Bone marrow (tissue), 2 donors: ENCODE data around the gene IPO9.
"Not testable (repeated sequence)": the region's sequence is repeated elsewhere in the genome, so short reads cannot be mapped to it uniquely, and the experiment has no call there.

Experiments used
- DNase-seq, 2 donors: peaks; one replicate each; lab custom pipeline; 2025; lab: John Stamatoyannopoulos, UW

Gene IPO9

DNA sequence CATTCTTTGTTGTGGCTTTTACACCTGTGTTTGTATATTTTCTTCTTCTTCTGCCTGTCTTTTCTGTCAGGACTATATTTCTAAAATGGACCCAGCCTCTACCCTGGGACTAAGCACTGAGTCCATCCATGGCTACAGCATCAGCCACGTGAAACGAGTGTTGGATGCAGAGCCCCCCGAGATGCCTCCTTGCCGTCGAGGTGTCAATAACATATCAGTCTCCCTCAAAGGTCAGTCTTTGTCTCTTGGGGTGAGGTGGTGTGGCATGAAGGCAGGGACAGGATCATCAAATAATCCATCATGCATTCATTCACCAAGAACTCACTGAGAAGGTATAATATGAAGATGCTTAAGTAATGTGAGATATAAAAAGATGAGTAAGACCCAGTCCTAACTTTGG, 19.1 kb upstream of the IPO9 start:
- no peak for DNase-seq

DNA sequence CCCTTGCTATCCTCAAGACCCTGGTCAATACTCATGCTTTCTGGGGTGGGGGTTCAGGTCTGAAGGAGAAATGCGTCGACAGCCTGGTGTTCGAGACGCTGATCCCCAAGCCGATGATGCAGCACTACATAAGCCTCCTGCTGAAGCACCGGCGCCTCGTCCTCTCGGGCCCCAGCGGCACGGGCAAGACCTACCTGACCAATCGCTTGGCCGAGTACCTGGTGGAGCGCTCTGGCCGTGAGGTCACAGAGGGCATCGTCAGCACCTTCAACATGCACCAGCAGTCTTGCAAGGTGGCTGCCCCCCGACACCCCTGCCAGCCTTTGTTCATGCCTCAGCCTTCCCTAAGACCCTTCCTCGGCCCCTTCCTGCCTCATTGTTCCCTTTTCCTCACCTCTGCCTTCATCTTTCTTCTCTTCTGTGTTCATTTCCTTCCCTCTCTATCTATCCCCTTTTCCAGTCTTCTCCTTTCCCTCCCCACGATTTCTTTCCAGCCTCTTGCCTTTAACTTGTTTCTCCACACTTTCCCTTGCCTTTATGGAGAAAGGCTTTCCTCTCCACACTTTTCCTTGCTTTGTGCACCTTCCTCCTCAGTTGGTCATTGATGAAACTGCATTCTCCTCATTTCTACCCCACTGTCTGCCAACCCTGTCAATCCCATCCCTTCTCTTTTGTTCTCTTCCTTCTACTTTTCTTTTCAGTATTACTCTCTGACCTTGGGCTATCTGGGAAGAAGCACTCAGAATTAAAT, 18.3 kb upstream of the IPO9 start:
- no peak for DNase-seq

GRCh38 chr1:201813226-201813625, 15.7 kb upstream of the IPO9 start:
- DNase-seq, result no peak

GRCh38 chr1:201816309-201816854, 12.6 kb upstream of the IPO9 start:
- no peak for DNase-seq

DNA sequence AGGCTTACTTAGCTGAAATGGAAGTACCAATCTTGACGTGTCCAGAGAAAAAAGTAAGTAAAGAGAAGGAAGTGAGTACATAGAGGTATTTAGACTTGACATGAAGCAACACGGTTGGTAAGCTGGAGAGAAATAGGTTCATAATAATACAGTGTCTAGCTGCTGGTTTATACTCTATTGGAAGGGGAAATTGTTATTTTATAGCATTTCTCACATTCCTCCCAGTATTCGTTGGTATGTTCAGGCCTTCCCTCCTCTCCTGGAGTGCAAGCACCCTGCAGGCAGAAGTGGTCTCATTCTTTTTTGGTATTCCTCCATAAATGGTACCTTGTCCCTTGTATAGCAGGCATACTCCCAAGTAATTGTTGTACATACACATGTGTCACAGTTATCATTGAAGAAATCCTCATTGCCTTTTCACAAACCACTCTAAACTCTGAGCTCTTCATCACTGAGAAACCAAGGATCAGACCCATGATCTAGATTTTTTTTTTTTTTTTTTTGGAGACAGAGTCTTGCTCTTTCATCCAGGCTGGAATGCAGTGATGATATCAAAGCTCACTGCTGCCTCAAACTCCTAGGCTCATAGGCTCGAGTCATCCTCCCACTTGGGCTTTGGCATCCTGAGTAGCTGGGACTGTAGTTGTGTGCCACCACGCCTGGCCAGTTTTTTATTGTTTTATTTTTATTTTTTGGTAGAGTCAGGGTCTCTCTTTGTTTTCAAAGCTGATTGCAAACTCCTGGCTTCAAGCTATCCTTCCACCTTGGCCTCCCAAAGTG, 9.8 kb upstream of the IPO9 start:
- DNase-seq, result no peak

GRCh38 chr1:201820413-201820812, 8.5 kb upstream of the IPO9 start:
- no peak for DNase-seq

DNA sequence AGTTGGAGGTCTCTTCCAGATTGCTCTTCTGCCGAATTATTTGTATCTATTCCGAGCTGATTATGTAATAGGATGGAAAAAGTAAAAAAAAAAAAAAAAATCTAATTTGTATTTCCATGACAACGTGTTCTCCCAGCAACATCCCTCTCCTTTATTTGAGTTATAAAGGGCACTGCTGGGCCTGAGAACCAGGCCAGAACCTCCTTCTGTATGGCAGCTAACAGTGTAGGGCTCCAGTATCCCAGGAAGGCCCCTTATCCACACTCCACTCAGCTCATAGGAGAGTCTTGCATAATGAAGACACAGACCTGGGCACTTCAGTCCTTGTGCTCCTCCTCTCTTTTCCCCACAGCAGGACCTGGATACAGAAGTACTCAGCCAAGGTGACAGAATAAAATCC, 3.7 kb upstream of the IPO9 start:
- no peak for DNase-seq

GRCh38 chr1:201826830-201827229, 2.1 kb upstream of the IPO9 start:
- DNase-seq, result no peak

GRCh38 chr1:201827321-201828216, 1.4 kb upstream of the IPO9 start:
- no peak for DNase-seq

DNA sequence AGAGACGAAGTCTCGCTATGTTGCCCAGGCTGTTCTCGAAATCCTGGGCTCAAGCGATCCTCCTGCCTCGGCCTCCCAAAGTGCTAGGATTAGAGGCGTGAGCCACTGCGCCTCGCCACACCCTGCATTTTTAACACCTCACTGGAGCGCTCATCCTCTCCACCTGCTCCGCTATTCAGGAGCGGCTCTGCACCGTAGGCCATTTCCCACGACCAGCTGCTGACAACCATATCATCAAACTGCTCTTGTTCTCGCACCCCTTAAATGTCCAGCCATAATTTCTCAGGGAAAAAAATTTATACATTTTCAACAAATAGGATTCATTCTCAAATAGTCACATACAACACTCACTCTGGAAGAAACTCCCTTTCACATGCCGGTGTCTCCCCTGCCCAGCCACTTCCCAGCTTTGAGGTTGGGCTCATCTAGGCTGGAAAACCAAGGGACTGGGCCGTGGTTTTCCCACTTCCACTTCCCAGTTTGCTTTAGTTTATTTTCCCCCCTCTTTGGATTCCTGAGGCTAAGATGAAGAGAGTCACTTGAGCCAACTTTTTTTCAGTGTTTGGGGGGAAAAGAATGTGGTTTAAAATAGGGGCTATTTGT, 639 bp upstream of the IPO9 start:
- DNase-seq, result no peak

- DNase-seq, result no peak
These were observed 2.4 kb downstream of the IPO9 start for GRCh38 chr1:201831371-201831770.

- no peak for DNase-seq
These were observed 5.7 kb downstream of the IPO9 start for GRCh38 chr1:201834621-201835020.

GRCh38 chr1:201838381-201838780, 9.4 kb downstream of the IPO9 start:
- DNase-seq, result no peak

GRCh38 chr1:201839089-201839488, 10.1 kb downstream of the IPO9 start:
- not testable (repeated sequence) for DNase-seq

- no peak for DNase-seq
These were observed 11.1 kb downstream of the IPO9 start for GRCh38 chr1:201840055-201840454.

GRCh38 chr1:201840490-201840889, 11.5 kb downstream of the IPO9 start:
- no peak for DNase-seq

GRCh38 chr1:201841265-201841912, 12.4 kb downstream of the IPO9 start:
- no peak for DNase-seq

- DNase-seq, result peak in 1 of 2 donors; percentile 6
These were observed 13.6 kb downstream of the IPO9 start for GRCh38 chr1:201842472-201843027.

GRCh38 chr1:201845331-201846083, 16.6 kb downstream of the IPO9 start:
- no peak for DNase-seq

- DNase-seq, result no peak
These were observed 18.2 kb downstream of the IPO9 start for GRCh38 chr1:201847150-201847549.
